Loucy (cell line): Measurements from ENCODE around the gene SHC4.
A peak's percentile ranks its signal among the peaks of the same experiment; 100 is the strongest.

ENCODE experiments used
- H2AFZ ChIP-seq: fragments of 200-600 bp; sonication (generic); 2 replicates; pipeline ENCODE4 v1.6.0; 2016; ENCODE audit warnings: antibody characterized with exemption, mild to moderate bottlenecking, low read length, moderate library complexity
- H3F3A ChIP-seq: fragments of 200-600 bp; 2 replicates; pipeline ENCODE4 v1.6.0; 2016; ENCODE audit warnings: antibody characterized with exemption, low read depth, mild to moderate bottlenecking
- H3K27me3 ChIP-seq: fragments of 200-600 bp; sonication (generic); 2 replicates; pipeline ENCODE4 v1.6.1; 2014; ENCODE audit warnings: low read length, mild to moderate bottlenecking; ENCODE audit not compliant: insufficient read depth, poor library complexity, severe bottlenecking
- H3K36me3 ChIP-seq: fragments of 200-600 bp; sonication (generic); 2 replicates; pipeline ENCODE4 v1.6.1; 2016; ENCODE audit warnings: low read length; ENCODE audit not compliant: insufficient read depth
- H3K4me1 ChIP-seq: fragments of 200-600 bp; sonication (generic); 2 replicates; pipeline ENCODE4 v1.5.1; 2014; ENCODE audit warnings: low read length, mild to moderate bottlenecking; ENCODE audit not compliant: insufficient read depth, poor library complexity, severe bottlenecking
- H3K4me2 ChIP-seq: fragments of 200-600 bp; sonication (generic); 2 replicates; pipeline ENCODE4 v1.6.0; 2014; ENCODE audit warnings: antibody characterized with exemption, low read length, low read depth, mild to moderate bottlenecking; ENCODE audit not compliant: poor library complexity, severe bottlenecking
- H3K4me3 ChIP-seq: fragments of 200-600 bp; sonication (generic); 2 replicates; pipeline ENCODE4 v1.5.1; 2014; ENCODE audit warnings: low read length, mild to moderate bottlenecking, mixed read lengths; ENCODE audit not compliant: poor library complexity, severe bottlenecking
- H3K79me2 ChIP-seq: fragments of 200-600 bp; sonication (generic); 2 replicates; pipeline ENCODE4 v1.6.1; 2014; ENCODE audit warnings: low read length; ENCODE audit not compliant: insufficient read depth
- H3K9ac ChIP-seq: fragments of 200-600 bp; sonication (generic); 2 replicates; pipeline ENCODE4 v1.6.0; 2014; ENCODE audit warnings: mild to moderate bottlenecking, low read depth, low read length, moderate library complexity; ENCODE audit not compliant: poor library complexity, severe bottlenecking
- H3K9me2 ChIP-seq: fragments of 200-600 bp; sonication (generic); replicated peaks from 2 replicates; pipeline ENCODE4 v1.6.1; 2016; ENCODE audit warnings: low read depth, low read length, mixed read lengths
- H3K9me3 ChIP-seq: fragments of 200-600 bp; sonication (generic); 2 replicates; pipeline ENCODE4 v1.6.1; 2014; ENCODE audit warnings: mild to moderate bottlenecking, antibody characterized with exemption, low read length, low read depth; ENCODE audit not compliant: insufficient read depth
- H4K20me1 ChIP-seq: fragments of 200-600 bp; sonication (generic); 2 replicates; pipeline ENCODE4 v1.6.0; 2014; ENCODE audit warnings: antibody characterized with exemption, low read length, mild to moderate bottlenecking; ENCODE audit not compliant: insufficient read depth, poor library complexity, severe bottlenecking
- CTCF ChIP-seq: fragments of 200-600 bp; sonication (generic); conservative IDR thresholded peaks from 2 replicates; pipeline ENCODE4 v1.5.1; 2014; ENCODE audit warnings: mild to moderate bottlenecking, antibody characterized with exemption, low read length
- EZH2phosphoT487 ChIP-seq: fragments of 200-600 bp; IDR thresholded peaks from 2 replicates; pipeline ENCODE4 v1.6.1; 2018; ENCODE audit warnings: antibody characterized with exemption, mild to moderate bottlenecking, moderate library complexity, borderline replicate concordance

Gene SHC4

DNA sequence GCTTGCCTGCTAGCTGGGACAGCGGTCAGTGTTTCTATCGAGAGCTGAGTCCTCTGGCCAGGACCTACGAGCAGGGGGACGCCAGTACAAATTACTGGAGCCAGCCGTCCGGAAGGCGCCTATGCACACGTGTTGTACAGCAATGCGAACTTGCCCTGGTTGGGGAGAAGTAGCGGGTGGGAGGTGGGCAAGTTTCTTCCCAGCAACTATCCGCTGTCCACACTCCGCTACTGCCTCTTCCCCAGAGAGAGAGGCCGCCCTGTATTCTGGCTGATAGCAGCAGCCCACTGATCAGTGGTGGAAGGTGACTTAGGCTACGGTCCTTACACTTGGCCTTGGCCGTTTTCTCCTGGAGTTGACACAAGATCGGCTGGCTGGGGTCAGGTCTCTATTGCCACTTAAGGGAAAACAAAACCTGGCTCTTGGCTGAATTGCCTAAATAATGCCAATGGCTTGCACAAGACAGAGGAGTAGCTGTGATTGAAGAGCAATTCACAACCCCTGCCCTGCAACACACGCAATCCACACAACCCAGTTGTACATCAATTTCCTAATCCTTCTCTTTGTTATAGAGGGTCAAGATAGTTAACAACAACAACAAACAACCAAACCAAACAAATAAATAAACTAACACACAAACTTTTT, 12.8 kb upstream of the SHC4 start:
- Histone ChIP-seq H3K4me2 (peak overlapping the region; percentile 71), H3K9me2 (no peaks in the 10 kb centered on the region), H2AFZ (peak overlapping the region; percentile 94), H3K4me1 (peaks cover 7% of the 10 kb centered on the region), H4K20me1 (no peaks in the 10 kb centered on the region), H3K36me3 (no peaks in the 10 kb centered on the region), H3K9me3 (no peaks in the 10 kb centered on the region), H3K9ac (peak overlapping the region; percentile 69), H3K27me3 (no peaks in the 10 kb centered on the region), H3F3A (no peaks in the 10 kb centered on the region), H3K79me2 (no peaks in the 10 kb centered on the region), H3K4me3 (peak overlapping the region; percentile 74)
- TF ChIP-seq EZH2phosphoT487 (no peak), CTCF (no peak)

DNA sequence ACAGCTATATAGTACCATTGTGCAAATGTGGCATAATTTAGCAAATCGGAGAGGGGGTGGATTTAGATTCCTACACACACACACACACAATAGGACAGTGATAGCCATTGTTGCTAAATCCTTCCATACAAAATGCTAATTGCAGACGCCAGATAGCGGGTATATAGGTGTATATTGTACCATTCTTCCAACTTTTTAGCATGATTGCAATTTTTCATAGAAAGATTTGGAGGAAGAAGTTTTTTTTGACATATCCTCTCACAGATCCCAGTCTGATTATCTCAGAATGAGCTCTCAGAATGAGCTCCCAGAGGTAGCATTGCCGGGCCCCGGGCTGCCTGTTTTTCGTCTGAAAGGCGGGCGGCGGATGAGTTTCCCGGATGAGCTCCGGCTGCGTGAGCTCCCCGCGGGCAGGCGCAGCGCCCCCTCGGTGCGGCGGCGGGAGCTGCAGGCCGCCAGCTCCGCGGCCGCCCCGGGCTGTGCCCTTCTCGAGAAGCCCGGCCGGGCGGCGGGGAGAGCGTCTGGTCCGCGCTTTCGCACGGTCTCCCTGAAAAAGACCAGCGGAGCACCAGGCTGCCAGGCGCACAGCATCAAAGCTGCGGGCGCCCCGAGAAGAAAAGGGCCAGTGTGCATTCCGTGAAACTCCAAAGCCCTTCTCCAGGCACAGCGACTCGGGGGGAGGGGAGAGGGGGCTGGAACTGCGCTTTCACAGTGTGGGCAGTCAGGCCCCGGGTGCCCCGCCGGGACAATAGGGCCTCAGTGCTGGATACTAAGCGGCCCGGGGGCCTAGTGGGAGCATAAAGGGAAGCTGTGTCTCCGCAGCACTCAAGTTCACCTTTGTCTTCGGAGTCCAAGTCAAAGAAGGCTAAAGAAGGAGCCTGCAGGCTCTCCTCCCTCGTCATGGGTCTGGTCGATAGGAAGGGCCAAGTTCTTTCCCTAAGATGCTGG, 12.0 kb upstream of the SHC4 start:
- no peaks in the 10 kb centered on the region for H3K27me3 ChIP-seq
- peak overlapping the region; percentile 71 for H3K4me2 ChIP-seq
- peak overlapping the region; percentile 74 for H3K4me3 ChIP-seq
- H3K4me1 ChIP-seq: peaks cover 7% of the 10 kb centered on the region
- H3K9me2 ChIP-seq: no peaks in the 10 kb centered on the region
- H3F3A ChIP-seq: no peaks in the 10 kb centered on the region
- H4K20me1 ChIP-seq: no peaks in the 10 kb centered on the region
- no peaks in the 10 kb centered on the region for H3K36me3 ChIP-seq
- H2AFZ ChIP-seq: peak overlapping the region; percentile 94
- no peaks in the 10 kb centered on the region for H3K79me2 ChIP-seq
- peak overlapping the region; percentile 69 for H3K9ac ChIP-seq
- TF ChIP-seq CTCF (peak; percentile 75), EZH2phosphoT487 (no peak)
- H3K9me3 ChIP-seq: no peaks in the 10 kb centered on the region

- H2AFZ ChIP-seq: peak overlapping the region; percentile 94
- H3K4me1 ChIP-seq: peaks cover 7% of the 10 kb centered on the region
- H3K9me2 ChIP-seq: no peaks in the 10 kb centered on the region
- H3K9ac ChIP-seq: no peak overlapping the region
- H3K4me2 ChIP-seq: peak overlapping the region; percentile 71
- no peaks in the 10 kb centered on the region for H3F3A ChIP-seq
- no peaks in the 10 kb centered on the region for H3K36me3 ChIP-seq
- no peak overlapping the region for H3K4me3 ChIP-seq
- no peaks in the 10 kb centered on the region for H3K9me3 ChIP-seq
- H3K79me2 ChIP-seq: no peaks in the 10 kb centered on the region
- no peaks in the 10 kb centered on the region for H3K27me3 ChIP-seq
- H4K20me1 ChIP-seq: no peaks in the 10 kb centered on the region
- peak; percentile 25; the same call in 1 of the 2 replicates for TF ChIP-seq CTCF
- no peak for TF ChIP-seq EZH2phosphoT487
These were observed 11.2 kb upstream of the SHC4 start for GRCh38 chr15:48974882-48975281.
